T-cell (primary cell): Measurements from ENCODE around the gene PTPRT. TPM values are rescaled to one million over a fixed set of nuclear protein-coding genes. Genes with fewer than 3 reads are reported as not detected.

Source experiments
- ATAC-seq, 4 experiments: fragments of 200-7000 bp in 3 of 4; fragments of 150-1000 bp in 1 of 4; cut with Tn5 transposase; replicated peaks in 1 of 4; 1 replicate in 3 of 4; 2 replicates in 1 of 4; pipeline ENCODE4 v1.10.0; 2021; ENCODE audit warnings: moderate library complexity in 3 of 4, mild to moderate bottlenecking in 2 of 4, moderate number of reproducible peaks in 1 of 4
- CTCF ChIA-PET, 2 donors: fragments of 300-600 bp; sonication (Branson Sonifier 250); formaldehyde crosslinking; loops; one replicate each; lab custom pipeline; 2022; ENCODE audit warnings: antibody characterized with exemption in 2 of 2; lab: Charles Lee
- POLR2A ChIA-PET, 2 donors: fragments of 300-600 bp; sonication (Branson Sonifier 250); formaldehyde crosslinking; loops; one replicate each; lab custom pipeline; 2022; ENCODE audit warnings: antibody characterized with exemption in 2 of 2; lab: Charles Lee
- DNase-seq, 35 experiments: peaks; one replicate each; pipeline versions ENCODE4 v3.0.0 to v3.0.0-alpha.2; 2013 to 2023
- H3K27ac ChIP-seq: one replicate; pipeline ENCODE4 v1.5.1; 2013; ENCODE audit warnings: low read length
- H3K27me3 ChIP-seq, 2 experiments: replicated peaks in 1 of 2; 1 replicate in 1 of 2; 2 replicates in 1 of 2; pipeline versions ENCODE4 v1.6.1 to v1.7.0; 2013; ENCODE audit warnings: low read length in 1 of 2, mixed read lengths in 1 of 2; ENCODE audit not compliant: control insufficient read depth in 2 of 2, insufficient read depth in 2 of 2; ENCODE audit errors: extremely low read depth in 1 of 2
- H3K36me3 ChIP-seq, 2 donors: 1 replicate in 1 of 2; 2 replicates in 1 of 2; pipeline versions ENCODE4 v1.6.1 to v1.7.0; 2013; ENCODE audit warnings: low read length in 1 of 2; ENCODE audit not compliant: control insufficient read depth in 2 of 2, insufficient read depth in 1 of 2; ENCODE audit errors: extremely low read depth in 1 of 2
- H3K4me1 ChIP-seq, 2 experiments: 1 replicate in 1 of 2; 2 replicates in 1 of 2; pipeline versions ENCODE4 v1.6.1 to v1.7.0; 2013; ENCODE audit warnings: low read length in 2 of 2, mixed read lengths in 1 of 2; ENCODE audit not compliant: insufficient read depth in 2 of 2, control insufficient read depth in 1 of 2; ENCODE audit errors: extremely low read depth in 1 of 2
- H3K4me3 ChIP-seq, 2 donors: 1 replicate in 1 of 2; 2 replicates in 1 of 2; pipeline versions ENCODE4 v1.5.1 to v1.7.0; 2013; ENCODE audit warnings: mild to moderate bottlenecking in 2 of 2, low read length in 1 of 2, moderate library complexity in 1 of 2; ENCODE audit not compliant: control insufficient read depth in 1 of 2; ENCODE audit errors: extremely low read depth in 1 of 2
- H3K9me3 ChIP-seq: 2 replicates; pipeline ENCODE4 v1.7.0; 2013
- H3K27ac Mint-ChIP-seq, 2 donors: one replicate each; pipeline ENCODE4 v1.8.0; 2020 to 2021; ENCODE audit warnings: mild to moderate bottlenecking in 2 of 2, mixed read lengths in 2 of 2
- H3K27me3 Mint-ChIP-seq, 2 donors: one replicate each; pipeline ENCODE4 v1.8.0; 2021 to 2022; ENCODE audit warnings: mixed read lengths in 2 of 2
- H3K36me3 Mint-ChIP-seq: one replicate; pipeline ENCODE4 v1.8.0; 2021; ENCODE audit warnings: mixed read lengths
- H3K4me1 Mint-ChIP-seq, 3 donors: one replicate each; pipeline ENCODE4 v1.8.0; 2020 to 2022; ENCODE audit warnings: mixed read lengths in 3 of 3, mild to moderate bottlenecking in 1 of 3
- H3K4me3 Mint-ChIP-seq, 3 donors: one replicate each; pipeline ENCODE4 v1.8.0; 2020 to 2022; ENCODE audit warnings: mild to moderate bottlenecking in 3 of 3, mixed read lengths in 3 of 3, moderate library complexity in 3 of 3
- H3K9me3 Mint-ChIP-seq, 3 donors: one replicate each; pipeline ENCODE4 v1.8.0; 2020 to 2022; ENCODE audit warnings: mixed read lengths in 3 of 3
- WGBS: methylation state at CpG from one replicate; pipeline ENCODE4 v1.1.5; 2013; ENCODE audit warnings: missing lambda C conversion rate; ENCODE audit not compliant: insufficient coverage; 5-methylcytosine and 5-hydroxymethylcytosine counted together
- total RNA-seq, 35 experiments: library from RNA in 6 of 35; stranded (reverse) in 6 of 35; fragments of 120-200 nt in 1 of 35; gene quantifications; one replicate each; pipeline versions ENCODE4 v1.2.1 to v1.2.4 and lab custom pipeline; 2013 to 2026

The PTPRT gene
- total RNA-seq, 5 donors from 2014 or later (not counting 1 experiment from before 2014, with no cell fraction given), result not detected

GRCh38 chr20:42046371-42047085 is 1143.2 kb downstream of the PTPRT start:
- Histone ChIP-seq H3K4me1 (no peaks in the 10 kb centered on the region), H3K4me3 (no peak overlapping the region), H3K27ac (no peak overlapping the region), H3K27me3 (no peaks in the 10 kb centered on the region), H3K36me3 (no peaks in the 10 kb centered on the region), H3K9me3 (no peaks in the 10 kb centered on the region)
- DNase-seq (no peak), ATAC-seq (no peak)
- no peaks in the 10 kb centered on the region for H3K4me1 Mint-ChIP-seq
- H3K27ac Mint-ChIP-seq, result no peak overlapping the region
- no peak overlapping the region for H3K4me3 Mint-ChIP-seq
- H3K9me3 Mint-ChIP-seq, result peaks cover 0 to 2% (median 0%) of the 10 kb centered on the region in 3 donors
- ChIA-PET POLR2A (no interaction called here), CTCF (no interaction called here)
- 60% methylated on average over 4 of the region's 7 CpGs for WGBS
- H3K27me3 Mint-ChIP-seq, result no peaks in the 10 kb centered on the region
- H3K36me3 Mint-ChIP-seq, result no peaks in the 10 kb centered on the region

GRCh38 chr20:42043921-42044320 is 1145.8 kb downstream of the PTPRT start:
- no peak overlapping the region for H3K27ac Mint-ChIP-seq
- no peak for DNase-seq

GRCh38 chr20:42041000-42041565 is 1148.6 kb downstream of the PTPRT start:
- Histone ChIP-seq H3K27me3 (no peaks in the 10 kb centered on the region), H3K4me1 (no peaks in the 10 kb centered on the region), H3K4me3 (no peak overlapping the region), H3K9me3 (no peaks in the 10 kb centered on the region), H3K36me3 (no peaks in the 10 kb centered on the region), H3K27ac (no peak overlapping the region)
- ChIA-PET POLR2A (no interaction called here), CTCF (no interaction called here)
- peaks cover 0 to 3% (median 0%) of the 10 kb centered on the region in 3 donors for H3K9me3 Mint-ChIP-seq
- ATAC-seq, result no peak
- WGBS, result 50% methylated on average over 2 of the region's 6 CpGs
- H3K36me3 Mint-ChIP-seq, result no peaks in the 10 kb centered on the region
- no peak overlapping the region for H3K4me3 Mint-ChIP-seq
- no peaks in the 10 kb centered on the region for H3K27me3 Mint-ChIP-seq
- no peak overlapping the region for H3K27ac Mint-ChIP-seq
- no peaks in the 10 kb centered on the region for H3K4me1 Mint-ChIP-seq
- no peak for DNase-seq

More at GRCh38 chr20:42043921-42044320, 1145.8 kb downstream of the PTPRT start:
- WGBS, result 50% methylated on average over 1 of the region's 2 CpGs
- Mint-ChIP-seq H3K4me3 (no peak overlapping the region), H3K4me1 (no peaks in the 10 kb centered on the region), H3K36me3 (no peaks in the 10 kb centered on the region), H3K27me3 (no peaks in the 10 kb centered on the region), H3K9me3 (peaks cover 0 to 3% (median 0%) of the 10 kb centered on the region in 3 donors)
- CTCF ChIA-PET, result no interaction called here
- no peaks in the 10 kb centered on the region for H3K36me3 ChIP-seq
- no peak overlapping the region for H3K4me3 ChIP-seq
- POLR2A ChIA-PET, result no interaction called here
- H3K9me3 ChIP-seq, result no peaks in the 10 kb centered on the region
- no peak for ATAC-seq
- H3K4me1 ChIP-seq, result no peaks in the 10 kb centered on the region
- H3K27me3 ChIP-seq, result no peaks in the 10 kb centered on the region
- H3K27ac ChIP-seq, result no peak overlapping the region

GRCh38 chr20:42027746-42028268 is 1161.9 kb downstream of the PTPRT start:
- no peak overlapping the region for H3K27ac ChIP-seq
- ATAC-seq, result no peak

GRCh38 chr20:42026599-42026998 is 1163.1 kb downstream of the PTPRT start:
- Mint-ChIP-seq H3K27ac (no peak overlapping the region), H3K27me3 (peaks cover 2 to 10% of the 10 kb centered on the region in 2 donors), H3K9me3 (peaks cover 3 to 27% (median 11%) of the 10 kb centered on the region in 3 donors), H3K4me1 (no peaks in the 10 kb centered on the region), H3K36me3 (no peaks in the 10 kb centered on the region), H3K4me3 (no peak overlapping the region)
- H3K27me3 ChIP-seq, result no peaks in the 10 kb centered on the region
- CTCF ChIA-PET, result no interaction called here
- no peaks in the 10 kb centered on the region for H3K36me3 ChIP-seq
- no peaks in the 10 kb centered on the region for H3K4me1 ChIP-seq
- no peaks in the 10 kb centered on the region for H3K9me3 ChIP-seq
- no peak overlapping the region for H3K4me3 ChIP-seq
- POLR2A ChIA-PET, result no interaction called here
- WGBS, result 85% methylated on average over 4 of the region's 4 CpGs
- H3K27ac ChIP-seq, result no peak overlapping the region
- DNase-seq (no peak), ATAC-seq (no peak)

More at GRCh38 chr20:42027746-42028268, 1161.9 kb downstream of the PTPRT start:
- Histone ChIP-seq H3K4me3 (no peak overlapping the region), H3K27me3 (no peaks in the 10 kb centered on the region), H3K9me3 (no peaks in the 10 kb centered on the region), H3K4me1 (no peaks in the 10 kb centered on the region), H3K36me3 (no peaks in the 10 kb centered on the region)
- DNase-seq, result no peak
- Mint-ChIP-seq H3K27me3 (peaks cover 2 to 10% of the 10 kb centered on the region in 2 donors), H3K9me3 (peaks cover 3 to 23% (median 11%) of the 10 kb centered on the region in 3 donors), H3K36me3 (no peaks in the 10 kb centered on the region), H3K27ac (no peak overlapping the region), H3K4me3 (no peak overlapping the region), H3K4me1 (no peaks in the 10 kb centered on the region)
- CTCF ChIA-PET, result no interaction called here
- WGBS, result no CpG with 5 or more reads among the region's 1 CpG
- POLR2A ChIA-PET, result no interaction called here

GRCh38 chr20:42024653-42025052 is 1165.1 kb downstream of the PTPRT start:
- ChIA-PET POLR2A (no interaction called here), CTCF (no interaction called here)
- ATAC-seq, result no peak
- no peak for DNase-seq
- Histone ChIP-seq H3K9me3 (no peaks in the 10 kb centered on the region), H3K4me3 (no peak overlapping the region), H3K27ac (no peak overlapping the region), H3K36me3 (no peaks in the 10 kb centered on the region), H3K27me3 (no peaks in the 10 kb centered on the region), H3K4me1 (no peaks in the 10 kb centered on the region)
- no peak overlapping the region for H3K4me3 Mint-ChIP-seq
- WGBS, result 34% methylated on average over 5 of the region's 5 CpGs
- H3K36me3 Mint-ChIP-seq, result no peaks in the 10 kb centered on the region
- H3K27ac Mint-ChIP-seq, result no peak overlapping the region
- no peaks in the 10 kb centered on the region for H3K4me1 Mint-ChIP-seq
- peaks cover 3 to 23% (median 12%) of the 10 kb centered on the region in 3 donors for H3K9me3 Mint-ChIP-seq
- peaks cover 2 to 10% of the 10 kb centered on the region in 2 donors for H3K27me3 Mint-ChIP-seq
